ELR (cell line): ENCODE results near the gene ARHGAP11A.

Experiments
- DNase-seq: peaks from one replicate; pipeline ENCODE4 v3.0.0-alpha.2; 2015; ENCODE audit warnings: low read depth

Gene ARHGAP11A

DNA sequence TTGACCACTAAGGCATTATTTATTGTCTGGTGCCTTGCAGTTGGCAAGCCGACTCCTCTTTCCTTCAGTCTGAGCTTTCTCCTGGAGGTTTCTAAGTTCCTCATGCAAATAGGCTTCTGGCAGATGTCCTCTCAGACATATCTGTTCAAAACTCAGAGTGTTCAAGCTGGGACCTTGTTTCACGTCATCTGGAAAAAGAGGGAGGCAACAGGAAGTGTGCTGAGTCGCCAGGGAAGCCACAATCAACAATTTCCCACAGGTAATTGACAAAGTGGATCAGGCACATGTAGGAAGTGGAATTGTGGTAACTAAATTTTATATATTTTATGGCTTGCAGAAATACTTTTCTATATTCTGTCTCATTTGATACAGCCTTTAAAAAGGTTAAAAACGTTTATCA is 40.8 kb downstream of the ARHGAP11A start:
- DNase-seq: peak; percentile 30

DNA sequence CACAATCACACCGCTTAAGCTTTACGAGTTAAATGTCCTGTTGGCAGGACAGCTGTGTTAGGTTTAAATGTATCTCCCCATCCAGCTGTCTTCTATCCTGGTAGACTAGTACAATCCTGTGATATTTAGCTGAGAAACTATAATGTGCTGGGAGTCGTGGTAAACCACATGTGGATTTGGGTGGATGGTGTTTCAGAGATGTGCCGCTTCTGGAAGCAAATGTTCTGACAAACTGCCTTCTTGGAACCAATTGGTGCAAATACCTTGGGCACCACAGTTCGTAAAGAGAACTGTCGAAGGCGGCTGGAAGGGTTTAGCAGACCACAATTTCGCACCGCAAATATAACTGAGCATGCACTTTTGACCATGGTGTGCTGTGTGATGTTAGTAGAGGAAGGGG is 41.2 kb downstream of the ARHGAP11A start:
- DNase-seq: no peak

DNA sequence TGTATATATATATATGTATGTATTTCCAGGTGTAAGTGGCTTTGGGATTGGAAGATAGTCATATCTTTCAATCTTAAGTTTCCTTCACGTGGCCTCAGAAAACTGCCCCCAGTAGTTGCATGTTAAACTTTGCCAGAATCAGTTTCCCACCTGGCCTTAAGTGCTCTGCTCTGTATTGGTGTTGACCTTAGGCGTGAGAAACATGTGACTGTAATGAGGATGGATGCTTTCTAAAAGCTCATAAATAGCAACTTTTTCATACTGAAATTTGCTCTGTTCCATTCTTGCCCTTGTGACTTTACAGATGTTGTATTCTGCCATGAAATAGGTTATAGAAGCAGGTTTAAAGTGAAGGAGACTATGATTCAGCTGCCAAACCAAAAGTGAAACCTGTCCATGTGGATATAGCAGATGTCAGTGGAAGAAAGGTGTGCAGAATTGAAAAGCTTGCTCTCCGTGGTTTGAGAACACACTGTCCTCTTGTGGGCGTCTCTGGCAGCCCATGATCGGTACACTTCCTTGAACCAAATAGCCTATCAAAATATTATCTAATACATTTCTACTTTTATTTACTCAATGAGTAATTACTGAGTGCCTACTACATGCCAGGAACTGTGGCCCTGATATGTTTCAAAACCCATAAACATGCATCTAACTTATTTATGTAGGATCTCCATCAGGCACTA is 42.0 kb downstream of the ARHGAP11A start:
- no peak for DNase-seq

DNA sequence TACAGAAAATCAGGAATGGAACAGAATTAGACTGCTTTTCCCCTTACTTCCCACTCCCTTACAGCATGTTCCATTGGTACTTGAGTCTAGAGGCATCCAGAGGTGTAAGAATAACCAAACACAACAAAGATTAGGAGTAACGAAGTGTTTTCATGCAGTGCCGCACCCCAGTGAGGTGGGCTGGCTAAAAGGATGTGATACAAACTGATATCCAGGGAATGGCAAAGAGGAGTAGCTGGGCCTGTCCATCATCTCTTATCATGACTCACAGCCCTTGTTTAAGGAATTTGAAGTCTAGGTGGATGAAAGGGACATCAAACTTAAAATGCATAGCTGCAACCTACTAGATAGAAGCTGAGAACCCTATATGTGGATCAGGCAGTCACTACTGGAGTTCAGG is 42.6 kb downstream of the ARHGAP11A start:
- no peak for DNase-seq

DNA sequence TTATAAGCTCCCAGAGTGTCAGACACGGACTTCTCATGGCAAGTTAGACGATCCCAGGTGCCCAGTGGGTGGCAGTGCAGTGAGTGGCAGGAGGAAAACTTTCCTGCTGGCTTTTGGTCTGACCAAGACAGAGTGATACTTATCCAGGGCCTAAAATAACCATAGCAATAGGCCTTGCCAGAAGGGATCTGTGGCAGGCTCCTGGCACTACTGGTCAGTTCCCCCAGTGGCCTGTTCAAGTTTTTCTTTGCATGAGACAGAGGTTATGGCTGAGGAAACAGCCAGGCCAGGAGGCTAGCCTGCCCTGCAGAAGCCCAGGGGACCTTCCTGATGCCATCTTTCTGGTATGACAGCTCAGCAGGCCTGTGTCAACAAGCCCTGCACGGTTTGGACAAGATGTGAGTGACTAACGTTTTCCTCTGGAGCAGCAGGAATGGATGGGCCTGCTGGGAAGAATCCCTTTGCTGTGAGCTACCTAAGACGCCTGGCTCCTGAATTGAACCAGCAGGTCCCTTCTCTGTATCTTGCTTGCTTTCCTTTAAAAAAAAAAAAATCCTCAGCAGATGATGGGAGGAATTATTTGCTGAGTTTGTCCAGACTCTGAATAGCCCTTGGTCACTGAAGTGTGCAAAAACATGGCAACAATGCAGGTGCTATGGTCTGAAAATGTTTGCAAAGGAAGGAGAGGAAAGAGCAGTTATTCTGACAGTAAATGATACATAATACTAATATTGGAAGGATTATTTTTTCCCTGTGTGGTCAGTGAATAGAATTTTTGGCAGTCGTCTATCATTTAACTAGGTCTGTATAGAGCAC is 44.2 kb downstream of the ARHGAP11A start:
- peak; percentile 43 for DNase-seq

DNA sequence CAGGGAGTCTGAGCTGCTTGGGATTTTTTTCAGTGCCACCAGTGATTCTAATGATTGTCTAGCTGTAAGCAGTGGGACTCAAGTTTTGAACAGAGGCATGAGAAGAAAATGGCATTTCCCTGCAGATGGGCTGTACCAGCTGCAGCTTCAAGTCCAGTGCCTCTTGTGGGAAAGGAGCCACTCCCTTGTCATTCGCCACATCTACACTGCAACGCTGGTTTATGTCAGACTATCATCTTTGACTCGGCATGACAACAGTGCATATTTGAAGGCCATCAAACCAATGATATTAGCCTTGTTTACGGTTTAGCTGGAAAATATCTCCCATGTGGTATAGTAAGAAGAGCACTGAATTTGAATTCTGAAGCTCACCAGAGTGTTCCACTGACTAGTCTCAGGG is 48.4 kb downstream of the ARHGAP11A start:
- no peak for DNase-seq

DNA sequence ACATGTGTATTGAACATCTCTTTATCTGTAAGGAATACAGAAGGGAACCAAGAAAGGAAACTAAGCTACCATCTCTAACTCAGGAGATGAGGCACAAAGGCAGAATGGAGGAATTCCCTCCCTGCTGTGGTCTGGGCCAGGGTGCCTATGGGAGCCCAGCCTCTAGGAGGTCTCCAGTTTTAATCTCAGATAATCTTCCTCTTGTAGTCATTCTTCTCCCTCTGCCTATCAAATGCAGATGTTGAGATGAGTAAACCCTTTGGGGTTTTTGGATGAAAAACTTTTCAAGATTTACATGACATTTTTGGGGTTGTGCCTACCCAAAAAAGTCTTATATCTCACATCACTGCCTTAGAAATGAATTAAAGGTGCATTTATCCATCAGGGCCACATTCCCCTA is 49.5 kb downstream of the ARHGAP11A start:
- DNase-seq: no peak

DNA sequence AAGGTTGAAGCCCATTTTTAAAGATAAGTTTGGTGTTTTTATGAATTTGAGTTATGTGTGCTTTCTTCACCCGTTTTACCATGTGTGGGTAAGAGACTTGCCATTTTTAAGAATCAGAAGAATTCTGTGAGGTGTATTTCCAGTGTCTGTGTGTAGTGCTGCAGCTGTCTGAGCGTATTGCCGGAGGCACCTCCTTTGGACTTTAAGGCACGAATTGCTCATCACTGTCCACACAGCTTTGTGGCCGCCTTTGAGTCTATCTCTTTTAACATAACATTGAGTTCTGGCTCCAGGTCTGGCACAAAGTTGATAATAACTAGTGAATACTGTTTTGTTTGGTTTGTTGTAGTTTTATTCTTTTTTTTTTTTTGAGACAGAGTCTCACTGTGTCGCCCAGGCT is 52.0 kb downstream of the ARHGAP11A start:
- no peak for DNase-seq

DNA sequence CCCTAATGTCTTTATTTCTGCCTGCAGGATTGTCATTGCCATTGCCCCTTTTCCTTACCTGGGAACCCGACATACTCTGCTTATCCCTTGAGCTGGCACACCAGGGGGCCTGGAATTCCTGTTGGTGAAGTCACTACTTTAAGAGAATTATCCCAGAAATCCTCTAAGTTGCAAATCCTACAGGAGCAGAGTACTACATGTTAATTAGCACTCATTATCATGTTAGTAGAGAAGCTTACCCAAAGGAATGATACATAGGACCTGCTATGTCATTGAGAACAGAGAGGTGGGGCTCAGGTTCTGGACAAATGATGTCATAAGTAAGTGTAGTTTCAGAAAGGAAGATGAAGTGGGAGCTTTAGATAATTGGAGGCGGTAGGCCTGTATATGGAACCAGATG is 53.6 kb downstream of the ARHGAP11A start:
- no peak for DNase-seq

DNA sequence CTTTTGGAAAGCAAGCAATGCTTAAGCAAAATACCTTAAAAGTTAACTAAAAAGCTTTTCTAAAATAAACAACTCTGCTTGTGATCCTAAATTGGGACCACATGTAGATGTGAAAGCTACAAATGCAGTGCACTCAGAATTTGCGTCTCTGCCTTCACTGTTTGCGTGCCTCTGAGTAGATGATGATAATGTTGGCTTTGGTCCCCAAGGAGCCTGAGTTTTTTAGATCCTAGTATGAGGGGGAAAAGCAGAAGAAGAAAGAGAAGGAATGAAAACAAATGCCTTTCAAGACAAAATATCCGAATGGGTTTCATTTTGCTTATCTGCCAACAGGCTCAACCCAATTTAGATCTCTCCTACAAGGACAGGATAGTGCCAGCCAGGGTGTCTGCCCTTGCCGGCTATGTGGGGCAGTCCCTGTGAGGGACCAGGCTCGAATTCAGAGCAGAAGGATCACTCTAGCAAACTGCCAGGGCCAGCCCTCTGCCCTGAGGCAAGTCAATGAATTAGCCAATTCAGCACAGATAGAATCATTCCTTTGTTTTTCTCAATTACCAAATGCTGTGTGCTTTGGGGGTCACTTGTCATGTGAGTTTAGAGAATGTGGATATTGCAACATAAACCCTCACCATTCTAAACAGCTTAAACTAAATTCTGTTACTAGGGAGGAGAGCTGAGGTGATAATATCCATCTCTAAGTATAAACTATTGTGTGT is 54.8 kb downstream of the ARHGAP11A start:
- peak; percentile 61 for DNase-seq

DNA sequence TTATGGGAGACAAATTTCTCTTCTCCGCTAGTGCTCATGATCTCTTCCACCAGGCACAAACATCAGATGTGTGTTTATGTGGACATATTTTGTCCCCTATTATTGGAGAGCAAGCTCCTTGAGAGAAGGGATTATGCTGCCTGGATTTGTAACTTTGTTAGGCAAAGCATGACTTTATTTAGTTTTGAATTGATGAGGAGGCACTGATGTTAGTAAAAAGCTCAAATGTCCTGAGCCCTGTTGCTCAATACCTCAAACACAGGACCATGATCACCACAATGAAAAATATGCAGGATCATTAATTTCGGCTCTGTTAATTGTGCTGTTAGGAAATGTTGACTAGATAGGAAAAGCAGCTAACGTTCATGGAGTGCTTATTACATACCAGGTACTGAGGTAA is 55.3 kb downstream of the ARHGAP11A start:
- DNase-seq: no peak

DNA sequence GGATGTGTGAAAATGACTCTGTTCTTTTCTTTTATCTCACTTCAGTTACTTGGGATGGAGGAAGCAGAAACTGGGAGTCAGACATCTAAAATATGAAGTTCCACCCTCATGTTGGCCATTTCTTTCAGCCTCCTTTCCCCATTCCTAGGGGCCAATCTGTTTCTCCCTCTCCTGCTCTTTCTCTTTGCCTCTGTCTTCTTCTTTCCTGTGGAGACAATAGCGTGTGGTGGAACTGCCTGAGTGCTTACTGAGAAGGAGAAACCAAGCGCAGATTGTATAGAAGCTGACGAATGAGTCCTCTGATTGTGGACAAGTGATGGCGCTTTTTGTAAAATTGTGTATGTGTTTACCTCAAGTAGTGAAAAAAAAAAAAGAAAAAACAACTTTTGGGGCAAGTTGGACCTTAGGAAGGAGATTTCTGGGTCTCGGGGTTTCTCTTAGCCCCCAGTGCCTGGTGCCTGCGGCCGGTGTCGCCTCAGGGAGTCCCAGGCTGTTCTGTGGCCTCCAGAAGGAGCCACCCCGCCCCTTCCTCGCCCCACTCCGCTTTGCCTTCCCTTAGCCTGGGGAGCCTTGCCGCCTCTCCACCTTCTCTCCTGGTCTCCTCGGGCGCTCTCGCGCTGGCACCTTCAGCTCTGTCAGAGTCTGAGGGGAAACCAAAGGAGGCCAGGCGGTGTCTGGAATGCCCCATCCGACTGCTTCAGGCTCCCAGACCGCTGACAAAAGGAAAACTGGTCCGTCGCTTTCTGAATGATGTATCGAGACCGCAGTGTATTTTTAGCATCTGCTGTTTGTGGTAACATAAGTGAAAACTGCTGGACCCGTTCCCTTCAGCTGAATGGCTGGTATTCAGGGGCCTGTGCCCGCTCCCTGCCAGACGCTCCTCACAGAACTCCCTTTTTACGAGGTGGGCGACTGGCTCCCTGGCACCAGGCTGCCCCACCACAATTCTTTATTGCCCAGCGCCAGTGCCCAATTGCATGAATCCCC is 56.3 kb downstream of the ARHGAP11A start:
- DNase-seq: no peak

DNA sequence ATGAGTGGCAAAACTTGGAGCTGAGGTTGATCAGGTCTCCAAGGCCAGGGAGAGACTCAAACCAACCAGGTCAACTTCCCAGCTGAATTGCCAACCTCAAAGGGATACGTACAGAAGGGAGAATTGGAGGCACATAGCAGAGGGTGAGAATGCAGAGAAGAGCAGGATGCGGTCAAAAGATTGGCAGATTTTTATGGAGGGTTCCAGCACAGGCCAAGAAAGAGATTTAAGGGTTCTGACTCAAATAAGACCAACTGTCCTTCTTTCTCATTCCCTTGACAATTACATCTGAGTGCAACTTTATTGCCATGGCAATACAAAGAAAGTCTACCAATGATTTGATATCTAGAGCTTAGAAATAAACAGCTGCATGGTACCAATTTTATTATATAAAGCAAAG is 59.4 kb downstream of the ARHGAP11A start:
- DNase-seq: no peak

DNA sequence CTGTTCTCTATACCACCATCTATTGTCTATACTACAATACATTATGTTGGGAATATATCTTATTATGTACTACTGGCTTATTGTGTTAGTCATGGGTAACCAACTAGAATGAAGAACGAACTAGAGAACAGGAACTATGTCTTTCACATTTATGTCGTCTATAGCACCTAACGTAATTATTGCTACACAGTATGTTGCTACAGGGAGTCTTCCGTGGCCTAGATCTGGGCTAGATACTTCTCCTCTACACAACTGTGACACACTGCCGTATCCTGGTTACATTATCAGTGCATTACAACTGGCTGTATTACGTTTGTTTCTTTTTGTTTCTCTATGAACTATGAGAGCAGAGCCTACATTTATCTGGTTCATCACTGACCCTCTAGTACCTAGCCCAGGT is 60.2 kb downstream of the ARHGAP11A start:
- no peak for DNase-seq

DNA sequence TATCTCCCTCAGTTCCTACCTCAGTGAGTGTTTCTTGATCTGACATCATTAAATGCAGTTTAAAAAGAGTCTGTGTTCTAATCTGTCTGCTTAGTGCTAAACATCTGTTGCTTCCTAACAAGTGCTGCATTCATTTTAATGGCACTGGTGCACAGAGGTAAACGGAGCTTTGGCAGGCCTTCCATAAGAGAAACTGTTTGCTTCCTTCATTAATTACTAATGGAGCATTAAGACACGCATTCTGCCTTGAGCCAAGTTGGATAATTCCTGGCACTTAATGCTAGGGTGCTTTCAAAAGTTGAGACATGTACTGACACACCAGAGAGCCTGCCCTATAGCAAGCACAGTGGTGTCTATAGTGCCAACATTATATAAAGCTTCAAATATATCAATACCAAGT is 60.9 kb downstream of the ARHGAP11A start:
- DNase-seq: no peak

DNA sequence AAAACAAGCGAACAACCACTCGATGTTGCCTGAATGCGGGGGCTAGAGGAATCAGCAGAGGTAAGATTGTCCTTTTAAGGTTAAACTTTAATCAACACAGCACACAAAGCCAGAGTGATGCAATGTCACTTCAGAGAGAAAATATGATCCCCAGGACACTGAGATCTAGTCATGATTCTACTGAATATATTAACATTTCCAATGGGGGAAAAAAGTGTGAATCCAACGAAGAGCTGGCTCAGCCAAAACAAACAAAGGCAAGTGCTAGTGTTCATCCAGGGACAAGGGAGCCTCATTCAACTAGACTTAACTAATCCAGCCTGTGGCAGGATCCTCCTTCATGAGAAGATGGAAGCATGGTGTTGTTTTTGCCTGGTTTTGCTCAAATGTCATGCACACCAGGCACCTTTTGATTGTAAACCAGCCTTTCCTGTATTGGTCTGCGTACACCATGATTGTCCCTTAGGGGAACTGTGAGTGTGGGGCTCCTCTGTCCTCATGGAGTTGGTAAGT is 62.0 kb downstream of the ARHGAP11A start:
- DNase-seq: no peak

DNA sequence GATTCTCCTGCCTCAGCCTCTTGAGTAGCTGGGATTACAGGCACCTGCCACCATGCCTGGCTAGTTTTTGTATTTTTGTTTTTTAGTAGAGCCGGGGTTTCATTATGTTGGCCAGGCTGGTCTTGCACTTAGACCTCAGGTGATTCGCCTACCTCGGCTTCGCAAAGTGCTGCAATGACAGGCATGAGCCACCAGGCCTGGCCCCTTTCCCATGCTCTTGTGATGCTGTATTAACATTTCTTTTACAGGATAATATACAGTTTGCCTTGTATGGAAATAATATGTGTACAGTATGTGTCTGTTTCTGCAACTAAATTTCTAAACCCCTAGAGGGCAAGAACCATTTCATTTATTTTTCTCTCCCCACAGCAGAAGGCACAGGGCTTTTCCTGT is 64.0 kb downstream of the ARHGAP11A start:
- no peak for DNase-seq

DNA sequence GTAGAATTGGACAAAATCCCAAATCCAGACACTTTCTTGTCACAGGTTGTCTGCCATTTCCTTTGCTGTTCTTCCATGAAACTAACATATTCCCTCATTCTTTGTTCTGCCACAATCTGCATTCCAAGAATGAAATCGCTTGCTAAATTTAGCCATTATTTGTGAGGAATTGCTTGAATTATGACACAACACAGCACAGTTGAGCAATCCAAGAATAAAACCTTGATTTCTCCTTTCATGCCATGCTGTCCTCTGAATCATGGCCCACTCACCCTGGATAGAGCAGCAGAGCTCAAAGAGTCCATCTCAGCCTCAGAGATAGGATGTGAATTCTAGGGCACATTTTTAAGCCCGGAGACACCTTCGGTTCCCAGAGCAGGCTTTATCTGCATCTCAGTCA is 67.3 kb downstream of the ARHGAP11A start:
- DNase-seq: peak; percentile 96

DNA sequence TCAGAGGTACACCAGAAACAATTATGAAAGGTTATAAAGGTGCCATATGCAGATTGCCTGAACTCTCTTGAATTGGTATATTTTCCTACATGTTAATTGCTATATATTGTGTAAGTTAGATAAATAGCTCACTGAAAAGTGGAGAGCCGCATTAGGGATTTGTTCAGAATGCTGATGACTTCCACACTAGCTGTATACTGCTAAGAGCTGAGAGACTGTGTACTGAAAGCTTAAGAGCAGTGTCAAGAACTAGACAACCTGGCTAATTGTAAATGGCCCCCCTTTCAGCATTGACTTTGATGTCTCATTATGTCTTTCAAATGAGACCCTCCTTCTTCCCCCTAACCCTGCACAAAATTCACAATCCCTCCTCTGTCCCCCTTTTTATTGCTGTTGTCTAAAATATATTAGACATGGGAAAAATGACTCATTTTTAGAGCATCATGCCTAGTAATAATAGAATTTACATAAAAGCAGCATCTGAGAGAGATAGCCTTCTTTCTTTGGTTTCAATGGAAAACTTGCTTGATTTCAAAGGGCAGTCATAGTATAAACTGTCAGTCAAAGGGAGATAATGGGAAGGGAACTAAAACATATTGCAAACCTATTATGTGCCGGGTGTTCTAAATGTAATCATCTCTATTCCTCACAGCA is 67.8 kb downstream of the ARHGAP11A start:
- peak; percentile 66 for DNase-seq

DNA sequence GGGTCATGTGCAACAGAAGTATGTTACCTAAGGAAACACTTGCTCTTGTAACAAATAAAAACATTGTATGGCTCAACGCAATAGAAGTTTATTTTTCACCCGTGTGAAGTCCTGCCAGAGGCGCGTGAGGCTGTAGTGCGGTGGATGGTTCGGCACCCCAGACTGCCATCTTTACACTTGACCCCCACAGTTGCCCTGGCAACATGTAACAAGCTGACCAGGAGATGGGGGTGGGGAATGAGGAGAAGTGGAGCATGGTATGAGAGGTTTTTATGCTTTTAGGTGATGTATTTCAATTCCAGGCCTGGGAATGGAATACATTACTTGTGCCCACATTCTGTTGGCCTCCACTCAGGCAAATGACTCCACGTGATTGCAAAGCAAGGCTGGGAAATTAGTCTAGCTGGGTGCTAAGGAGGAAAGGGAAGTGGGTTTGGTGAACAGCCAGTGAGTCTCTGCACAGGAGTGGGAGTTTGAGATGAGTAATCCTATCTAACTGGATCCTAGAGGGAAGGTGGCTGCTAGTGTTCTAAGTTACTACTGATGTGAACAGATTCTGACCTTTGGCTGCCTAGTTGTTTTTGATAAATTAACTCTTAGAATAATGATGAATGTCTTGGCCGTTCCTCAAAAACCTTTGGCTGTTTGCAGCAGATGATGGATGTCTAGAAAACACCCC is 68.7 kb downstream of the ARHGAP11A start:
- DNase-seq: peak; percentile 97

DNA sequence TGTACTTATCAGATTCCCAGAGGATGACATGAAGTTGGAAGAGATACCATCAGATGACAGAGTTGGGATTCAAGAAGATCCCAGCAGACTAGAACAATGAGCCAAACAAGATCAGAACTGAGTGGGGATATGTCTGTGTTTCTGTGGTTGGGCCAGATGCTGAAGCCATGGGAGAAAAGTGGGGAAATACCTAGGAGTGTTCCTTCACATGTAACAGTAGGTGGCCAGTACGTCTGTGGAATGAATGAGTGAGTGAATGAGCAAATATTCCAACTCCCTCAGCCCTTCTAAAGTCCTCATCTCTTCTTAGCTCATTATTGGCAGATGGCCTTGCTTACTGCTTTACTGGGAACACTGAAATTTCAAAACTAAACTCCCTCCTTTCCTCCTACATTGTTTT is 70.3 kb downstream of the ARHGAP11A start:
- DNase-seq: peak; percentile 37
